ENCODE measurements around the gene KLHL35. TPM values are rescaled to one million over a fixed set of nuclear protein-coding genes. Genes with fewer than 3 reads are reported as not detected.

Gene KLHL35
- total RNA-seq, 2 donors from 2014 or later = 0.50 to 0.67 TPM

DNA sequence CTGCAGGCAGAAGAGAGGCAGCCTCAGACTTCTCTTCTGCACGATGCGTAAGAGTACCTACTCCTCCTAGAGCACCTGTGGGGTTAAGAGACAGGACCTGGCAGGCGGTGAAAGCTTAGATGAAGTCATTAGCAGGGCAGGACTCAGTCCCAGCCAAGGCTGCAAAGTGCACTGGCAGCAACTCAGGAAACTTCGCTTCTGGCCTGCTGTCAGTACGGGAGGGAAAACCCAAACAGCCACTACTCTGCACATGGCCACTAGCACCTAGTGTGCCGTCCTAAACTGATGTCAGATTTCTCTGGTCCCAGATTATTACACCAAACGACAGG, 8.8 kb upstream of the KLHL35 start:
- TF ChIP-seq, protein P1, sequence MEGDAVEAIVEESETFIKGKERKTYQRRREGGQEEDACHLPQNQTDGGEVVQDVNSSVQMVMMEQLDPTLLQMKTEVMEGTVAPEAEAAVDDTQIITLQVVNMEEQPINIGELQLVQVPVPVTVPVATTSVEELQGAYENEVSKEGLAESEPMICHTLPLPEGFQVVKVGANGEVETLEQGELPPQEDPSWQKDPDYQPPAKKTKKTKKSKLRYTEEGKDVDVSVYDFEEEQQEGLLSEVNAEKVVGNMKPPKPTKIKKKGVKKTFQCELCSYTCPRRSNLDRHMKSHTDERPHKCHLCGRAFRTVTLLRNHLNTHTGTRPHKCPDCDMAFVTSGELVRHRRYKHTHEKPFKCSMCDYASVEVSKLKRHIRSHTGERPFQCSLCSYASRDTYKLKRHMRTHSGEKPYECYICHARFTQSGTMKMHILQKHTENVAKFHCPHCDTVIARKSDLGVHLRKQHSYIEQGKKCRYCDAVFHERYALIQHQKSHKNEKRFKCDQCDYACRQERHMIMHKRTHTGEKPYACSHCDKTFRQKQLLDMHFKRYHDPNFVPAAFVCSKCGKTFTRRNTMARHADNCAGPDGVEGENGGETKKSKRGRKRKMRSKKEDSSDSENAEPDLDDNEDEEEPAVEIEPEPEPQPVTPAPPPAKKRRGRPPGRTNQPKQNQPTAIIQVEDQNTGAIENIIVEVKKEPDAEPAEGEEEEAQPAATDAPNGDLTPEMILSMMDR (IDR thresholded peaks at IDR 0.05) = no peak
- H3K27ac ChIP-seq = no peak overlapping the region
- intact Hi-C loops (cut with DNase I) = loop anchor here (10.0 kb wide), 1 partner anchor 47 kb away; the partner anchor contains the start of gene RPS3
- DNase-seq = no peak
- H3K27me3 ChIP-seq = no peaks in the 10 kb centered on the region
- H3K36me3 ChIP-seq = no peaks in the 10 kb centered on the region
- no peaks in the 10 kb centered on the region for H3K4me1 ChIP-seq
- no peak overlapping the region for H3K4me3 ChIP-seq
- H3K9me3 ChIP-seq = no peaks in the 10 kb centered on the region
- no peak overlapping the region for H3K9ac ChIP-seq (ENCODE audit: low read depth in 2 of 2, low read length in 2 of 2)

DNA sequence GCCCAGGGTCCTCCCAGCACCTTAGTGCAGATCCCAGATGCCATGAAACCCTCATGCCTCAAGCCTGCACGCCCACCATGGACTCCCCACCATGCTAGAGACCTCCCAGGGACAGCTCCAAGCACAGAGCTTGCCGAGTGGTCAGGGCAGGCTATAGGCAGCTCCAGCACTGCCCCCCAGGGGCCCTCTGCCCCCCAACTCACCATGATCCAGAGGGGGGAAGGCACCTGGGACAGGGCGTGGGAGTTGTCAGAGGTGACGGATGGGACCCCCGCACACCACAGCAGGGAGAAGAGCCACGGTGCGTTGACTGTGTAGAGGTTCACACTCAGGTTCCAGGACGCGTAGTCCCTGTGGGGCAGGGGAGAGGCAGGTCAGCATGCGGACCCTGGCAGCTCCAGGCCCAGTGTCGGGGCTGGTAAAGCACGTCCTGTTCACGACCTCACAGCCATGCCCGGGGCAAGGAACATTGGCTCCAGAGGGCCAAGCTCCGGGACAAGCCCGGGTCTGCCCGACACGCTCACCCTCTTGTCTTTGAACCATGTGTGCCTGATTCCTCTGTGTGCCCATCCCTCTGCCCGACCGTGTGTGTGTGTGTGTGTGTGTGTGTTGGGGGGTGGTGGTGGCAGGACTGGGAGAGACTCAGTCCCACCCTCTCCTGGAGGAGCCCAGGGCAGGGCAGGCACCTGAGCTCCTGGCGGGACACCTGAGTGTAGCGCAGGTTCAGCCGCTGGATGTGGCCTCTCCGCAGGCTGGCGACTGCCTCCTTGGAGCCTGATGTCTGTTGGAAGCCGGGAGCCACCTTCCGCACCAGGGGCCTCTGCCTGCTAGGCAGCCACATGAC, 8.2 kb upstream of the KLHL35 start:
- Histone ChIP-seq H3K27me3 (no peaks in the 10 kb centered on the region), H3K4me3 (no peak overlapping the region), H3K27ac (no peak overlapping the region), H3K4me1 (no peaks in the 10 kb centered on the region), H3K9me3 (no peaks in the 10 kb centered on the region), H3K9ac (ENCODE audit: low read depth in 2 of 2, low read length in 2 of 2) (no peak overlapping the region), H3K36me3 (no peaks in the 10 kb centered on the region)
- TF ChIP-seq, protein P1 (IDR thresholded peaks at IDR 0.05) = no peak
- intact Hi-C loops (cut with DNase I) = loop anchor here (10.0 kb wide), 1 partner anchor 46 kb away; the partner anchor contains the start of gene RPS3
- DNase-seq = no peak

DNA sequence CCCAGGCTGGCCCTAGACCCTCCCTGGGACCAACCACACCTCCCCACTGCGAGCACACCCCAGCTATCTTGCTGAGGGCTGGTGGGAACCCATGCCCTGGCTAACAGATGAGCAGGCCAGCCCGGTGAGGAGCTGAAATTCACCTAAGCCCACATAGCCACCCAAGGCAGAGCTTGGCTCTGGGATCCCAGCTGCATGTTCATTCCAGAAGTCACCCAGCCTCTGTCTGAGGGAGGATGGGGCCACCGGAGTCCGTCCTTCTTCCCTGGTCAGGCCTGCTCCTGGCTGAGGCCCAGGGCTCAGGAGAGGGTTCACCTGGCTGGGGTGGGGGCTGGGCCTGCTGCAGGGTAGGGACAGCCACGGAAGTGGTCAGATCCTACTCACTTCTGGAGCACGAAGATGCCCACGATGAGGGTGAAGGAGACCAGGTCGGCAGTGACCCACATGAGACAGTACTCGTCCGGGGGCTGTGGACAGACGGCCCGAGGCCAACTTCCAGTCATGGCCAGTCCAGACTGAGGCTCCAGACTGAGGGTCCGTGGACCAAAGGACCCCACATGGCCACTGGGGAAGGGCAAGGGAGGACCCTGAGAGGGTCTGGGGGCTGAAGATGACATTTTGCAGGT, 6.6 kb upstream of the KLHL35 start:
- no peak overlapping the region for H3K9ac ChIP-seq (ENCODE audit: low read depth in 2 of 2, low read length in 2 of 2)
- H3K4me1 ChIP-seq = no peaks in the 10 kb centered on the region
- TF ChIP-seq, protein P1 (IDR thresholded peaks at IDR 0.05) = no peak
- intact Hi-C loops (cut with DNase I) = loop anchor here (10.0 kb wide), 1 partner anchor 45 kb away; the partner anchor contains the start of gene RPS3
- H3K27ac ChIP-seq = no peak overlapping the region
- no peaks in the 10 kb centered on the region for H3K27me3 ChIP-seq
- no peaks in the 10 kb centered on the region for H3K36me3 ChIP-seq
- no peak overlapping the region for H3K4me3 ChIP-seq
- no peaks in the 10 kb centered on the region for H3K9me3 ChIP-seq
- DNase-seq = no peak

DNA sequence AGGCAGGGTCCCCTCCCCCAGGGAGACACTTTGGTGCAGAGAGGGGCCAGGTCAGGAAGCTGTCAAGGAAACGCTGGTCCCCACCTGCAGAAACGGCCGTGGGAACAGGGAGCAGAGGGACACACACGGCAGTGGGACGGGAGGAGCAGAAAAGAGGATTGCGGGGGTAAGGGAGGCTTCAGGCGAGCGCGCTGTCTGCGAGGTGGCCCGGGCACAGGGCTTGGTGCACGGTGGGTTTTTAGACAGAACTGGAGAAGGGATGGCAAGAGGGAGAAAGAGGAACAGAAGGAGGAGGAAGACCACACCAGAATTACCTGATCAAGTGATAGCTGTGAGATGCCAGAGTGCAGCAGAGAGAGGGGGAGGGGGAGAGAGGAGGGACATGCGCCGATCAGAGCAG, 6.0 kb upstream of the KLHL35 start:
- no peak overlapping the region for H3K9ac ChIP-seq (ENCODE audit: low read depth in 2 of 2, low read length in 2 of 2)
- H3K4me1 ChIP-seq = no peaks in the 10 kb centered on the region
- H3K27ac ChIP-seq = no peak overlapping the region
- no peaks in the 10 kb centered on the region for H3K36me3 ChIP-seq
- no peak overlapping the region for H3K4me3 ChIP-seq
- DNase-seq = no peak
- no peaks in the 10 kb centered on the region for H3K9me3 ChIP-seq
- H3K27me3 ChIP-seq = no peaks in the 10 kb centered on the region
- TF ChIP-seq, protein P1 (IDR thresholded peaks at IDR 0.05) = no peak
- intact Hi-C loops (cut with DNase I) = no loop called here

DNA sequence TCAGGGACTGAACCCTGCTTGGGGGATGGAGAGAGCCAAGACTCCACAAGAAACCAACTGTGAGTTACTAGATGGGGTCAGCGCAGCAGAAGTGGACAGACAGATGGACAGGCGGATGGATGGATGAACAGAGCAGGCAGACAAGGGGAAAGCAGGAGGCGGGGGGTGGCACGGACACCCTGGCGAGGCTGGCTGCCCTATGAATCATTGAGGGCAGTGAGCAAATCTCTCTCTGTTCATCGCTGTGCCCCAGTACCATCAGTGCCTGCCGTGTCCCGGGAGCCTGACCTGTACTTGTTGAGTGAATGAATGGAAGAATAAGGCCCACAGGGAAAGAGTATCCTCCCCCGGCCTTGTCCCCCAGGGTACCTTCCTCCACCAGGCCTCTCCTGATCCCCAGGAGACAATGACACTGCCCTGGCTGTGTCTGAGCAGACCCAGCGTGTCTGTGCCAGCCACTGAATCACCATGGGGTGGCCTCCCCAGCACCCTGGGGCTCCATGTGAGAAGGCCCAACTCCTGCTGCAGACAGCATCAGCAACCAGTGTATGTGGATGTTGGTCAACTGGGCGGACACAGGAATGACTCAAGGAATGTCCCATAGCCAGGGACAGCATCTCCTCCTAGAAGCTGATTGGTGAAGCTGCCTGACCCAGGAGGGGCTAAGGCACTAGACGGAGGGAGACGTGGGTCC, 5.1 kb upstream of the KLHL35 start:
- intact Hi-C loops (cut with DNase I) = no loop called here
- TF ChIP-seq, protein P1 (IDR thresholded peaks at IDR 0.05) = no peak
- no peaks in the 10 kb centered on the region for H3K9me3 ChIP-seq
- no peak overlapping the region for H3K4me3 ChIP-seq
- no peaks in the 10 kb centered on the region for H3K4me1 ChIP-seq
- H3K36me3 ChIP-seq = no peaks in the 10 kb centered on the region
- H3K27ac ChIP-seq = no peak overlapping the region
- peaks cover 3% of the 10 kb centered on the region for H3K27me3 ChIP-seq
- no peak overlapping the region for H3K9ac ChIP-seq (ENCODE audit: low read depth in 2 of 2, low read length in 2 of 2)
- DNase-seq = no peak
